ENCODE results near the gene NAPG.
"Not testable (repeated sequence)": the region's sequence is repeated elsewhere in the genome, so short reads cannot be mapped to it uniquely, and the experiment has no call there.

The NAPG gene

DNA sequence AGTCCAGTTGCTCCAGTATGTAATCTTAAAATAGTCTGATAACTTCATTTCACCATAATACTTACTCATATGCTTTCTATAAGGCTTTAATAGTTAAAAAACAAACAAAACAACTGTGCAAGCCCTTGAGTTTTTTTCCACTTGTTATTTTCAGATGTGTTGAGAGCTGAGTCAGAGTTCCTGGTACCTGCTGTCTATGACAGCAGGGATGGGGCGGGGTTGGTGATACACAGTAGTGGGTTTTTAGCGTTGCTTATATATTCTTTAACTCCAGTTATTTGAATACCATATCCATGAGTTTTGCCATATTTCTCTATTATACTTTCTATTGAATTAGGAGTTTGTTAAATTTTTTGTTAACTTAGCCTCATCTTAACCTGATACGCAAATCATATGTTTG is 5.0 kb downstream of the NAPG start:
- TF ChIP-seq, protein P1, sequence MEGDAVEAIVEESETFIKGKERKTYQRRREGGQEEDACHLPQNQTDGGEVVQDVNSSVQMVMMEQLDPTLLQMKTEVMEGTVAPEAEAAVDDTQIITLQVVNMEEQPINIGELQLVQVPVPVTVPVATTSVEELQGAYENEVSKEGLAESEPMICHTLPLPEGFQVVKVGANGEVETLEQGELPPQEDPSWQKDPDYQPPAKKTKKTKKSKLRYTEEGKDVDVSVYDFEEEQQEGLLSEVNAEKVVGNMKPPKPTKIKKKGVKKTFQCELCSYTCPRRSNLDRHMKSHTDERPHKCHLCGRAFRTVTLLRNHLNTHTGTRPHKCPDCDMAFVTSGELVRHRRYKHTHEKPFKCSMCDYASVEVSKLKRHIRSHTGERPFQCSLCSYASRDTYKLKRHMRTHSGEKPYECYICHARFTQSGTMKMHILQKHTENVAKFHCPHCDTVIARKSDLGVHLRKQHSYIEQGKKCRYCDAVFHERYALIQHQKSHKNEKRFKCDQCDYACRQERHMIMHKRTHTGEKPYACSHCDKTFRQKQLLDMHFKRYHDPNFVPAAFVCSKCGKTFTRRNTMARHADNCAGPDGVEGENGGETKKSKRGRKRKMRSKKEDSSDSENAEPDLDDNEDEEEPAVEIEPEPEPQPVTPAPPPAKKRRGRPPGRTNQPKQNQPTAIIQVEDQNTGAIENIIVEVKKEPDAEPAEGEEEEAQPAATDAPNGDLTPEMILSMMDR (IDR thresholded peaks at IDR 0.05; ENCODE audit: extremely low read depth, missing control alignments): no peak

DNA sequence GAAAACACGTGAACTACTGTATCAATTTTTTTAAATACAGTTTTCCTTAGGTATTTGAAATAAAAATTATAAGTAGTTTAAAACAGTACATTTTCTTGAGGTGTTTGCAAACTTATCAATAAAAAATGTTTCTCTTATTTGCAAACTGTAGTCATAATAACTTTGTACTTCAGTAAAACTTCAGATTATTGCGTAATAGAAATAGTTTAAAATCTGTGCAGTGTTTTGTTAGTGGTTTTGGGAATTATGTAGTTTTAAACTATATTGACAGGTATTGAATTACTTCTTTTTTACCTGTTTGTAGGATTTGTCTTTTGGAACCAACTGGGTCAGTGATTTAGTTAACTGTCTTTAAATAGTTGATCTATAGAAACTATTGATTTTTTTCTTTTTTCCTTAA is 7.3 kb downstream of the NAPG start:
- TF ChIP-seq, protein P1 (IDR thresholded peaks at IDR 0.05; ENCODE audit: extremely low read depth, missing control alignments): no peak

More for the DNA sequence above, 5.0 kb downstream of the NAPG start:
- DNase-seq (ENCODE audit: low spot score): no peak

GRCh38 chr18:10536280-10536679 is 10.5 kb downstream of the NAPG start:
- TF ChIP-seq, protein P1 (IDR thresholded peaks at IDR 0.05; ENCODE audit: extremely low read depth, missing control alignments): no peak
- no peak for DNase-seq (ENCODE audit: low spot score)

More for the DNA sequence above, 7.3 kb downstream of the NAPG start:
- DNase-seq (ENCODE audit: low spot score): no peak

- TF ChIP-seq, protein P1 (IDR thresholded peaks at IDR 0.05; ENCODE audit: extremely low read depth, missing control alignments): no peak
- DNase-seq (ENCODE audit: low spot score): no peak
Measured at GRCh38 chr18:10537765-10538164, 11.9 kb downstream of the NAPG start.

DNA sequence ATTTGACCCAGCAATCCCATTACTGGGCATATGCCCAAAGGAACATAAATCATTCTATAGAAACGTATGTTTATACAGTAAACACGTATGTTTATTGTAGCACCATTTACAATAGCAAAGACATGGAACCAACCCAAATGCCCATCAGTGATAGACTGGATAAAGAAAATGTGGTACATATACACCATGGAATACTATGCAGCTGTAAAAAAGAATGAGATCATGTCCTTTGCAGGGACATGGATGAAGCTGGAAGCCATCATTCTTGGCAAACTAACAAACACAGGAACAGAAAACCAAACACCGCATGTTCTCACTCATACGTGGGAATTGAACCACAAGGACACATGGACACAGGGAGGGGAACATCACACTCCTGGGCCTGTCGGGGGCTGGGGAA is 13.3 kb downstream of the NAPG start:
- not testable (repeated sequence) for DNase-seq (ENCODE audit: low spot score)

GRCh38 chr18:10543277-10543676 is 17.4 kb downstream of the NAPG start:
- TF ChIP-seq, protein P1 (IDR thresholded peaks at IDR 0.05; ENCODE audit: extremely low read depth, missing control alignments): no peak
- no peak for DNase-seq (ENCODE audit: low spot score)

DNA sequence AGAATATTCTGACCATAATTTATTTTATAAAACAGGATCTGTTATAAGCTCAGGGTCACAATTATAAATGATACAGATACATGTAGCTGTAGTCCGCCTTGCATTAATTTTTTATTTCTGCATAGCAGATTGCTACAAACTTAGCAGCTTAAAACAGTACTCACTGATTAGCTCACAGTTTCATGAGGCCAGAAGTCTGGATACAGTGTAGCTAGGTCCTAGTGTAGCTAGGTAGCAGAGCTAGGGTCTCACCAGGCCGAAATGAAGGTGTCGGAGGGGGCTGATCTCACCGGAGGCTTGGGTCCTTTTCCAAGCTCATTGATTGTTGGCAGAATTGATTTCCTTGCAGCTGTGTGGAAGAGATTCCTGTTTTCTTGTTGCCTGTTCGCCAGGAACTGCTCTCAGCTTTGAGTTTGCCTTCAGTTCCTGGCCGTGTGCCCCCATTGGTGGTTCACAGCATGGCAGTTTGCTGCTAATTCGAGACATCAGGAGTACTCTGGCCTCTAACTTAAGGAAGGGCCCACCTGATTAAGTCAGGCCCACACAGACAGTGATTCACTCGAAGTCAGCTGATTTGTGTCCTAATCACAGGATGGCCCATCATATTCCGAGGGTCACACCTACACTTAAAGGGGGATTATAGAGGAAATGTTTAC is 18.4 kb downstream of the NAPG start:
- DNase-seq (ENCODE audit: low spot score): no peak
- TF ChIP-seq, protein P1 (IDR thresholded peaks at IDR 0.05; ENCODE audit: extremely low read depth, missing control alignments): no peak

Data from GM20000 (cell line).